ENCODE data around the gene NOTCH2.

The NOTCH2 gene

DNA sequence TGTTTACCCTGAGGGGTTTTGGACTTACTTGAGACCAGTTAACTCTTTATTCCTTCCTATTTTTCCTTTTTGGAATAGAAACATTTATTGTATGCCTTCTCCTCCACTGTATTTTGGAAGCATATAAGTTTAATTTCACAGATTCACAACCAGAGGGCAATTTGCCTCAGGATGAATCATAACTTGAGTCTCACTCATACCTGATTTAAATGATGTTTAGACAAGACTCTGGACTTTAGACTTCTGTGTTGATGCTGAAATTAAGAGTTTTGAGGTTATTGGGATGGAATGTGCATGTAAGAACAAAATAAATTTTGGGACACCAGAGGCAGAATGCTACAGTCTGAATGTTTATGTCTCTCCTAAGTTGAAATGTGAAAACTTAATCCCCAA is 166.0 kb downstream of the NOTCH2 start:
- no peaks in the 10 kb centered on the region for H3K4me1 ChIP-seq (ENCODE audit: control insufficient read depth in 1 of 2, insufficient read depth in 1 of 2, low read depth in 1 of 2, low read length in 1 of 2)
- TF ChIP-seq CTCF (IDR thresholded peaks at IDR 0.05): no peak
- no peak overlapping the region for H3K27ac ChIP-seq
- no peak overlapping the region for H3K4me3 ChIP-seq (ENCODE audit: low read depth in 1 of 2, low read length in 1 of 2)
- no peaks in the 10 kb centered on the region for H3K9me3 ChIP-seq
- no peaks in the 10 kb centered on the region for H3K27me3 ChIP-seq
- no peaks in the 10 kb centered on the region for H3K36me3 ChIP-seq

DNA sequence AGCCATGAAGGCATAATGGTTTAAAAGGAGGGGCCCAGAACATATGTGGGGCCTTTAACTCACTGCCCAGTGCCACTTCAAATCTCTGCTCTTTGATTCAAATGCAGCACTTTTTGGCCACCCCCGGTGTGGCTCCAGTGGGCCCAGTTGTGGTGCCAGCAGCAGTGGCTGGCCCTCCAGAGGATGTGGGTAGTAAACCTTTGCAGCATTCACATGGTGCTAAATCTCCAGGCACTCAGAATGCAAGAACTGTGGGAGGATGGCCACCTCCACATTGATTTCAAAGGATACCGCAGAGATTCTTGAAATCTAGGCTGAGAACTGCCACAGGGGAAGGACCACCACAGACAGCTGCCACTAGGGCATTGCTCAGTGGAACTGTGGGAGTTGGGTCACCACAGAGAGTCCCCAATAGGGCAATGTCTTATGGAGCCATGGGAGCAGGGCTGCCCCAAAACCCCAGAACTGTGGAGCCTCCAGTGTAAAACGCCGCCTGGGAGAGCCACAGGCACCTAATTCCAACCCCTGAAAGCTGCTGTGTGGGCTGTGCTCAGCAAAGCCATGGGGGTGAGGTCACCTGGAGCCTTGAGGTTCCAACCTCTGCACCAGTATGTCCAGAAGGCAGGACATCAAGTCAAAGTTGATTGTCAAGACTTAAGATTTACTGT is 166.6 kb downstream of the NOTCH2 start:
- Histone ChIP-seq H3K27me3 (no peaks in the 10 kb centered on the region), H3K4me3 (ENCODE audit: low read depth in 1 of 2, low read length in 1 of 2) (no peak overlapping the region), H3K27ac (no peak overlapping the region), H3K9me3 (no peaks in the 10 kb centered on the region), H3K36me3 (no peaks in the 10 kb centered on the region), H3K4me1 (ENCODE audit: control insufficient read depth in 1 of 2, insufficient read depth in 1 of 2, low read depth in 1 of 2, low read length in 1 of 2) (no peaks in the 10 kb centered on the region)
- TF ChIP-seq CTCF (IDR thresholded peaks at IDR 0.05): no peak

DNA sequence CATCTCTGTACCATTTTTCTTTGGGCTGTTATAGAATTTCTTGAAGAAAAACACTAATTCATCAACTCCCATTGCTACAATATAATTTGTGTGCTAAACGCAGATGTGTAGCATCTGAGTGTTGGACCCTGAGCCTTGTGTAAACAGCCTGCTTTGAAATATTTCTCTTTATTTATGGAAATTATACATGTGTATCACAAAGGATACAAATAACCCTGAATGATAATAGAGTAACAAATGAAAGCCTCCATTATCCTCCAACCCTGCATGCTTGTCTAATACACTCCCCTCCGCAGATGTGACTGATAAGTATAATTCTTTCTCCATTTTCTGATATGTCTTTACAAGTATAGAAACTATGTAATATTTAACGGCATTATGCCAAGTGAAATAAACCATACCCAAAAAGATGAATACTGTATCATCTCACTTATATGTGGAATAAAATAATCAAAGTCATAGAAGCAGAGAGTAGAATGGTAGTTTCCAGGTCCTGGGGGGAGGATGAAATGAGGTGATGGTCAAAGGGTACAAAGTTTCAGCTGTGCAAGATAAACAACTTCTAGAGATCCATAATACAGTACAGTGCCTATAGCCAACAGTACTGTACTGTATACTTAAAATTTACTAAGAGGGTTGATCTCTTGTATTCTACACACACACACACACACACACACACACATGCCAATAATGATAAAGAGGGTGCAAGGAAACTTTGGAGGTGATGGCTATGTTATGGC is 170.3 kb downstream of the NOTCH2 start:
- TF ChIP-seq CTCF (IDR thresholded peaks at IDR 0.05): no peak
- no peak overlapping the region for H3K27ac ChIP-seq
- peaks cover 0 to 3% of the 10 kb centered on the region in 2 experiments for H3K4me1 ChIP-seq (ENCODE audit: control insufficient read depth in 1 of 2, insufficient read depth in 1 of 2, low read depth in 1 of 2, low read length in 1 of 2)
- H3K27me3 ChIP-seq: no peaks in the 10 kb centered on the region
- H3K36me3 ChIP-seq: no peaks in the 10 kb centered on the region
- no peaks in the 10 kb centered on the region for H3K9me3 ChIP-seq
- H3K4me3 ChIP-seq (ENCODE audit: low read depth in 1 of 2, low read length in 1 of 2): no peak overlapping the region

DNA sequence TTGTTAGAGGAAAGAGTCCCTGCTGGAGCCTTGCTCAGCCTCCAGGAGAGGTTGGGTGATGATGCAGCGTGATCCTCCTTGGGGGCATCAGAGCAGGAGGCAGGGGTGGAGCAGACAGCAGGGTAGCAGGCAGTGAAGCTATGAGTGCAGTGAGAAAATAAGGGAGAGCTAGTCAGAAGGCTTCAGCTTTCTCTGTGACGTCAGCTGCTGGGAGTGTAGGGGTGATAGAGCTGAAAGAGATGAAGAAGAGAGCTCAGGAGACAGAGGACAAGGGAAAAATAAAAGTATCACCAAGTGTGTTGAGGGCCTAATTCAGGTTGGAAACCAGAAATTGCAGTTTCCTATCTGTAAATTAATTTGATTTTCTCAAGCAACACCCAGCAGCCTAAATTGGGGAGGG is 170.9 kb downstream of the NOTCH2 start:
- Histone ChIP-seq H3K4me3 (ENCODE audit: low read depth in 1 of 2, low read length in 1 of 2) (no peak overlapping the region), H3K36me3 (no peaks in the 10 kb centered on the region), H3K27me3 (no peaks in the 10 kb centered on the region), H3K9me3 (no peaks in the 10 kb centered on the region), H3K27ac (no peak overlapping the region), H3K4me1 (ENCODE audit: control insufficient read depth in 1 of 2, insufficient read depth in 1 of 2, low read depth in 1 of 2, low read length in 1 of 2) (peaks cover 0 to 5% of the 10 kb centered on the region in 2 experiments)
- no peak for TF ChIP-seq CTCF (IDR thresholded peaks at IDR 0.05)

- no peak for TF ChIP-seq CTCF (IDR thresholded peaks at IDR 0.05)
- Histone ChIP-seq H3K4me1 (ENCODE audit: control insufficient read depth in 1 of 2, insufficient read depth in 1 of 2, low read depth in 1 of 2, low read length in 1 of 2) (peaks cover 0 to 5% of the 10 kb centered on the region in 2 experiments), H3K27me3 (no peaks in the 10 kb centered on the region), H3K4me3 (ENCODE audit: low read depth in 1 of 2, low read length in 1 of 2) (no peak within 1 kb of the TSS), H3K27ac (no peak within 1 kb of the TSS), H3K9me3 (no peaks in the 10 kb centered on the region), H3K36me3 (no peaks in the 10 kb centered on the region)
Measured at GRCh38 chr1:119896303-119896702, 173.2 kb downstream of the NOTCH2 start, which contains the start of gene ADAM30. TSS of gene ADAM30 (minus strand) at chr1:119896515. CDS start at chr1:119896336, 179 bp downstream.

Measured in neutrophil (primary cell).